ENCODE results near the gene IDS.

Gene IDS

GRCh38 chrX:149472625-149473024 is 32.5 kb downstream of the IDS start:
- no peak overlapping the region for H3K4me3 ChIP-seq (ENCODE audit: low read depth, low read length)
- TF ChIP-seq CTCF (IDR thresholded peaks at IDR 0.05; ENCODE audit: insufficient read depth, low read depth, low read length, missing control alignments), result no peak
- DNase-seq (ENCODE audit: low read depth), result no peak

GRCh38 chrX:149471397-149471796 is 33.7 kb downstream of the IDS start:
- no peak for DNase-seq (ENCODE audit: low read depth)
- no peak overlapping the region for H3K4me3 ChIP-seq (ENCODE audit: low read depth, low read length)
- no peak for TF ChIP-seq CTCF (IDR thresholded peaks at IDR 0.05; ENCODE audit: insufficient read depth, low read depth, low read length, missing control alignments)

- peak; percentile 66 for DNase-seq (ENCODE audit: low read depth)
- peak; percentile 73 for TF ChIP-seq CTCF (IDR thresholded peaks at IDR 0.05; ENCODE audit: insufficient read depth, low read depth, low read length, missing control alignments)
- no peak overlapping the region for H3K4me3 ChIP-seq (ENCODE audit: low read depth, low read length)
Observed at GRCh38 chrX:149470955-149471354, 34.2 kb downstream of the IDS start.

GRCh38 chrX:149469406-149469805 is 35.7 kb downstream of the IDS start:
- no peak overlapping the region for H3K4me3 ChIP-seq (ENCODE audit: low read depth, low read length)
- TF ChIP-seq CTCF (IDR thresholded peaks at IDR 0.05; ENCODE audit: insufficient read depth, low read depth, low read length, missing control alignments), result no peak
- DNase-seq (ENCODE audit: low read depth), result no peak

- TF ChIP-seq CTCF (IDR thresholded peaks at IDR 0.05; ENCODE audit: insufficient read depth, low read depth, low read length, missing control alignments), result no peak
- no peak overlapping the region for H3K4me3 ChIP-seq (ENCODE audit: low read depth, low read length)
- no peak for DNase-seq (ENCODE audit: low read depth)
Observed at GRCh38 chrX:149467920-149468319, 37.2 kb downstream of the IDS start.

- H3K4me3 ChIP-seq (ENCODE audit: low read depth, low read length), result no peak overlapping the region
- no peak for DNase-seq (ENCODE audit: low read depth)
- no peak for TF ChIP-seq CTCF (IDR thresholded peaks at IDR 0.05; ENCODE audit: insufficient read depth, low read depth, low read length, missing control alignments)
Observed at GRCh38 chrX:149467461-149467860, 37.6 kb downstream of the IDS start.

GRCh38 chrX:149462849-149463248 is 42.3 kb downstream of the IDS start:
- DNase-seq (ENCODE audit: low read depth), result no peak
- TF ChIP-seq CTCF (IDR thresholded peaks at IDR 0.05; ENCODE audit: insufficient read depth, low read depth, low read length, missing control alignments), result no peak
- no peak overlapping the region for H3K4me3 ChIP-seq (ENCODE audit: low read depth, low read length)

All from GM12865 (cell line).